ENCODE data around the gene ARAF.
"Not testable (repeated sequence)": the region's sequence is repeated elsewhere in the genome, so short reads cannot be mapped to it uniquely, and the experiment has no call there.

The ARAF gene

DNA sequence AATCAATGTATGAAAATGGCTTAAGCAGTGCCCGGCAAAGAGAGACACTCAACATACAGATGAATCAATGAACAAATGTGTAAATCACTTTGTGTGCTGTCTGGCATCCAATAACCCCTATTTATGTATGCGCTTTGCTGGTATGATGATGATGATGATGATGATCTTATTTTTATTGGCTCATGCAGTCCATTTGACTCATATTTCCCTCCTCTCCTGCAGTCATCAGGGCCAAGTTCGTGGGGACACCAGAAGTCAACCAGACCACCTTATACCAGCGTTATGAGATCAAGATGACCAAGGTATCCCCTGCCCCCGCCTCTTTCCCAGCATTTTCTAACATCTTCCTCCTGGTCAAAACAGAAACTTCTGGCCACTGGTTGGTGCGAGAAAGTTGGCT, 23.7 kb downstream of the ARAF start:
- FAIRE-seq (no peak), DNase-seq (ENCODE audit: insufficient read length, low spot score) (no peak)

DNA sequence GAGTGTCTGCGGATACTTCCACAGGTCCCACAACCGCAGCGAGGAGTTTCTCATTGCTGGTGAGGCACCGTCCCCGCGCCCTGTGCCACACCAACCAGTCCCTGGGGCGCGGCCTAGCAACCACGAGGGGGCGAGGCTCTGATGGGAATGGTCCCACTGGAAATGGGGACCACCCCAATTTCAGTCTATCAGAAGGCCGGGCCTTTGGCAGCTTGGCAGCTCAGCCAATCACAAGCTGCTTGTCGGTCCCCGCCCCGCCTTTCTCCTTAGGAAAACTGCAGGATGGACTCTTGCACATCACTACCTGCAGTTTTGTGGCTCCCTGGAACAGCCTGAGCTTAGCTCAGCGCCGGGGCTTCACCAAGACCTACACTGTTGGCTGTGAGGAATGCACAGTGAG, 24.3 kb downstream of the ARAF start:
- no peak for DNase-seq (ENCODE audit: insufficient read length, low spot score)
- FAIRE-seq = no peak

DNA sequence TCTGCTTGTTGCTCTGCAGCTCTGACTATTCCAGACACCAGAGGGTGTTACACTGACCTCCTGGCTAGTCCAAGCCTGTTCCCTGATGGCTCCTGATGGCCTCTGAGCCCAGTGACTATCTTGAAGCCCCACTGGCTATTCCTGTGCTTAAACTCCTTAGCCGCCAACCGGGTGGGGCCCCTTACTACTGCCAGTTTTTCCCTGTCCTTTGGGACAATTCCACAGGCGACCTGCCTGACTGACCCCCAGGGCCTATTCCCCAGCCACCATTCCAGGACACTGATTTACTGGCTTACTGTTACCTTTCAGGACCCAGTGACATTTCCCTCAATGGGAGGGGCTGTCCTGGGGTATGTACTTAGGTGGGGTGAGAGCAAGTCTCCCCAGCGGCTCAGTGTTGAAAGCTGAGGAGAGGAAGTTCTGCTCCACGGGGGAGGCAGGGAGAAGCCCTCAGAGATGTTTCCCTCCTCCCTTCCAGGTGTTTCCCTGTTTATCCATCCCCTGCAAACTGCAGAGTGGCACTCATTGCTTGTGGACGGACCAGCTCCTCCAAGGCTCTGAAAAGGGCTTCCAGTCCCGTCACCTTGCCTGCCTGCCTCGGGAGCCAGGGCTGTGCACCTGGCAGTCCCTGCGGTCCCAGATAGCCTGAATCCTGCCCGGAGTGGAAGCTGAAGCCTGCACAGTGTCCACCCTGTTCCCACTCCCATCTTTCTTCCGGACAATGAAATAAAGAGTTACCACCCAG, 25.2 kb downstream of the ARAF start:
- DNase-seq (ENCODE audit: insufficient read length, low spot score) = no peak
- no peak for FAIRE-seq

DNA sequence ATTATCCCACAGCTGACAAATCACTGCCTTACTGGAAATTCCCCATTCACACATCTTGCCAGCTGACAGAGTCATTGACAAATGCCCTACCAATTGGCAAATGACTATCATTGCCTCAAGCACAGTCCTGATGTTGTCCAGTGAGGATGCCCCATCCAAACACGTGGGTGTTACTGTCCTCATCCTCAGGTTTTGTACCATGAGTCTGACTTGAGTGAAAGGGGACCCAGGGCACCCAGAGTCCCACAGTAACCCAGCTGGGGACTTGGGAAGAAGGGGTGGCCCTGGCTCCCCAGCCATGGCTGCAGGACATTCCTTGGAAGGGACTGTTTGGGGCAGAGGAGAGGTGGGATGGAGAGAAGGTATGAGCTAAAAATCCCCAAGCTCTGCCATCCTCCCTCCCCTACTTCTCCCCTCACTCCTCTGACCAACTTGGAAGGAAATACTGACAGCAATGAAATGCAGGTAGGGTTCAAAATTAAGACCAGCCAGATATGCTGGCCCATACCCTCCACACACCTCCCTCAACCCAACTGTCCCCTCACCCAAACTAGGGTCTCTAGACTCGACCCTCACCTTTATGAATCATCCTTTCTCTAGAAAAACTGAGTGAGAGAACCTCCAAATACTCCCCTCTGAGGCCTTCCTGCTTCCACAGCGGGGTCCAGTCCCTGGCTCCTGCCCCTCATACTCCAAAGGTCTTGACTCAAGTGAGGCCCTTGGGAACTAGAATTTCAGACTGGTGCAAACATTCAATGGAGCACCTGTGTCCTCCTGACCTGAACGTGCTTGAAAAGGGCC, 26.3 kb downstream of the ARAF start:
- FAIRE-seq (no peak), DNase-seq (ENCODE audit: insufficient read length, low spot score) (no peak)

DNA sequence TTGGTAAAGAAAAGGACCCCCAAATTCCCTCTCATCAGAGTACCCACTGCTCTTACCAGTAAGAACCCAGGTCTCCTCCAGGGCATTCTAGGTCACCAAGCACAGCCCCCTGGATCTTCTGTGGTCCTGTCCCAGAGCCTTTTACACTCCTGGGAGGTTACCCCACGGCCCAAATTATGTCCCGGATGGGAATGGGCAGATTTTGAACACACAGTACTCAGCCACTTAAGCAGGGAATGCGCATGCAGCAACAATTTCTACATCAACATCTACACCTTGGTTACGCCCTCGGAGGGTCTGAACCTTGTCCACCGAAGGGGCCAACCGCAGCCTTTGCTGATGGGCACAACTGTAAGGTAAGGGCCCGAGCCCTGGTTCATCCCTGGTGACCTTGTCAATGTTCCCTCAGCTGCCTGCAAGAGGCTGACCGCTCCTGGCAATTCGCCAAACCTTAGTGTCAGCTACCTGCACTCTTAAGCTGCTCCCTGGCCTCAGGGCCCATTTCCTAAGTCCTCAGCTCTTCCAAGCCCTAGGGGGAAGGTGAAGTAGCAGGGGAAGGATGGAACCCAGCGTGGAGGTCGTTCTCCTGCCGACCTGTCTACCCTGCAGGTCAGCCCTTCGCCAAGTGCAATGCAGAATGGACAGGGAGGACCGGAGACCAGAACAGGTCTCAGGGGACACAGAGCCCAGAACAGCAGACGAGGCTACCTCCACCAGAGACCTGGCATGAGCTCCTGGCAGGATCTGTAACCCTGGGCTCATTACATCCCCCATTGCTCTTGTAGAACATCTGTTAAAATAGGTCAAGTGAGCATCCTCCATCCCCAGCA, 27.1 kb downstream of the ARAF start:
- no peak for DNase-seq (ENCODE audit: insufficient read length, low spot score)
- no peak for FAIRE-seq

DNA sequence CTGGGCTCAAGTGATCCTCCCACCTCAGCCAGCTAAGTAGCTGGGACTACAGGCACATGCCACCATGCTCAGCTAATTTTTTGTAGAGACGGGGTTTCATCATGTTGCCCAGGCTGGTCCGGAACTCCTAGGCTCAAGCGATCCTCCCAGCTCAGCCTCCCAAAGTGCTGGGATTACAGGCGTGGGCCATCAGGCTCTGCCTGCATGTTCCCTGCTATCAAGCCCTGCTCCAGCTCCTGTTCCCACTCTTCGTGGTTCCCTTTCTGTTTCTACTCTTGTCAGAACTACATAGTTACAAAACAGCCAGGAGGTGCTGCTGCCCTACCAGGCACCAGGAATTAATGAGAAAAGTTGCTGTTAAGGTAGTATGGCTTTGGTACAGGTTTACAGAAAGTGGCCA, 30.0 kb downstream of the ARAF start:
- FAIRE-seq (no peak), DNase-seq (ENCODE audit: insufficient read length, low spot score) (no peak)

DNA sequence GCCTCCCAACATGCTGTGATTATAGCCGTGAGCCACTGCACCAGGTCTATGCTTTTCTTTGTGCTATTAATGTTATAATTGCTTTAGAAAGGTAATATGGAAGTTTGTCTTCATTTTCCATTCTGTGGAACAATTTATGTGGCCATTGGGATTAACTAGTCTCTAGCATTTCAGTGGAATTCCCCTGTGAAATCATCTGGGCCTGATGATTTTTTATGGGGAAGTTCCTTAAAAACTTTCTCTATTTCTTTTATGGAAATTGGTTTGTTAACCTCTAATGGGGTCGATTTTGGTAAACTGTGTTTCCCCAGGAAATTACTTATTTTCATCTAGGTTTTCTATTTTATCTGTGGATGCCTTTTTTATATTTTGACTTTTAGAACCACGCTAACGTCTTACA, 32.5 kb downstream of the ARAF start:
- DNase-seq (ENCODE audit: insufficient read length, low spot score) = no peak
- FAIRE-seq = no peak

DNA sequence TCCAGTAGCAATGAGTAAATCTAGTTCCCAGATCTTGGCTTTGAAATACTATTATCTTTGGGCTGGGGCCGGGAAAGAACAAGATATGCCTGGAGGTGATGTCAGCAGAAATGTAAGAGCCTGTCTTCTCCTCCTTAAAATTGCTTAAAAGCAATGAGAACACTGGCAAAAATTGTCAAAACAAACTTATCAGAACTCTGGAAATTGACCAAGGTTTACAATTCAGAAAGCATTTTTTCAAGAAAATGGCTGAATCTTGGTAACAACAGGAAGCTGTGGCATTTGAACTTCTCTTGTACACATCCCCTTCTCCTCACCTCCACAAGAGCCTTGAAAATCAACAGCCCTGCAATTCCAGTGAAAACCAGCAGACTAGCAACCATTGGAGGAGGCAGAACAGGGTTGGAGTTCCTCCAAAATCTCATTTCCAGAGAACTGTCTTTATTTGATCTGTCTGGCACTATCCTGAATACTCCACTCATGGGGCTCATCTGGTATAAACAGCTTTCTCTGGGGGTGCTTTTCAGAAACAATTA, 34.8 kb downstream of the ARAF start:
- DNase-seq (ENCODE audit: insufficient read length, low spot score) = no peak
- no peak for FAIRE-seq

DNA sequence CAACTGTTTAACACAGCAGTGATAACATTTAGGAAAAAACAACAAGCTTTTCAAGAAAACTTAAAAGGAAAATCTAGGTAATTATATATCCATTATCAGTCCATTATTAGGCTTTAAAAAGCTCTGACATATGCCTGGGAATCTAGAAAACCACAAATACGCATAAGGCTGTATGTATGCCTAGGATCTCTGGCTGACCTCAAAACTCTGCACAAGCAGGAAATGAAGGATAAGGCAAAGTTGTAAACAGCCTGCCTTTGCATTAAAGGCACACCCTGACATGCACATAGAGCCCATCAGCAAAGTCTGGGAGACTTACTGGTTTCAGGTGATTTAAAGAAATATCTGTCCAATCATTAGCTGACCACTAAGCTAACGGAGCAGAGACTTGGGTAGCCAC, 35.3 kb downstream of the ARAF start:
- DNase-seq (ENCODE audit: insufficient read length, low spot score) (no peak), FAIRE-seq (no peak)

DNA sequence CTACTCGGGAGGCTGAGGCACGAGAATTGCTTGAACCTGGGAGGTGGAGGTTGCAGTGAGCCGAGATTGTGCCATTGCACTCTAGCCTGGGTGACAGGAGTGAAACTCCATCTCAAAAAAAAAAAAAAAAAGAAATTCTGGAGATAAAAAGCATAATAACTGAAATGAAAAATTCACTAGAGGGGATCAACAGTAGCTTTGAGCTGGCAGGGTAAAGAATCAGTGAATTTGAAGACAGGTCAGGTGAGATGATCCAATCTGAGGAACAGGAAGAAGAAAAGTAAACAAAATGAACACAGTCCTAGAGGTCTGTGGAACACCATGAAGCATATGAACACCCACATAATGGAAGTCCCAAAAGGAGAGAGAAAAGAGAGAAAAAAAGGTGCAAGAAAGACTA, 36.2 kb downstream of the ARAF start:
- FAIRE-seq (no peak), DNase-seq (ENCODE audit: insufficient read length, low spot score) (no peak)

DNA sequence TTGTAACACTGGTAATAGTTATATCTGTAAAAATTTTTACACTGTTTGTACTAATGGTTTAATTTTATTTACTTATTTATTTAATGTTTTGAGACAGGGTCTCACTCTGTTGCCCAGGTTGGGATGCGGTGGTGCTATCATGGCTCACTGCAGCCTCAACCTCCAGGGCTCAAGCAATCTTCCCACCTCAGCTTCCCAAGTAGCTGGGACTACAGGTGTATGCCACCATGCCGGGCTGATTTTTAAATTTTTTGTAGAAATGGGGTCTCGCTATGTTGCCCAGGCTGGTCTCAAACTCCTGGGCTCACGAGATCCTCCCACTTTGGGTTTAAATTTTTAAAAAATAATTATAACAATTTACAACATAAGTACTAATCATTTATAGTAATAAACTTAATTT, 42.1 kb downstream of the ARAF start:
- DNase-seq (ENCODE audit: insufficient read length, low spot score); FAIRE-seq: not testable (repeated sequence)

DNA sequence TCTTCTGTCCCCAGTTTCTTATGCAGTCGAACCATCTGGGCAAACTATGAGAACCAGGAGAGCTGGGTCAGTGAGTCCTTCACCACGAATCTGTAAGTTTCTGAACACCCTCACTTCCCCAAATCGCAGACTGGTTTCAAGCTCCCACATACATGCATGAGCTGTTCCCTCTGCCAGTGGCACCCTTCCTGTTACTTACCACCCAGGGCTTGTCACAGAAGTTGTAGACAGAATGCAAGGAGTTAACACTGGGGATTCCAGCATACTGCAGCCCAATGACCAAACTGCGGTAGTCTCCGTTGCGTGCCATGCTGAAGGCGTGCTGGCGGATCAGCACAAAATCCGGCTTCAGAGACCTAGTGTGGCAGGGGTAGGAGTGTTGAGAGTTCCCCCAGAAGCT, 44.0 kb downstream of the ARAF start:
- DNase-seq (ENCODE audit: insufficient read length, low spot score) = no peak
- FAIRE-seq = no peak

DNA sequence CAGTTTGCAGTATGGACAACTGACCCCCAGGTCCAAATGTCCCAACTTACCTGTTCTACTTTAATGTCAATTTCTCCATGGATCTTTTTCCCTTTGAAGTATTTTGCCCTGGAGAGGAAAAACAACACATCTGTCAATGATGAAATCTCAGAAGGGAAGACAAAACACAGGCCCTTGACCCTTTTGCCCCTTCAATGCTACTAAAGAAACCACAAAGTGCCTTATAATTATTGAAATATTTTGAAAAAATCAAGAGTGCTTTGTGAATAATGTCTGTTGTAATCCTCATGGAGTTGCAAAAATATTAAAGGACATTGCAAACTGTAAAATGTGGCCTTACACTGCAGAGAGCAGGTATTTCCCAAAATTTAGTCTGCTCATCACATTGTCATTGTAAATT, 46.1 kb downstream of the ARAF start:
- FAIRE-seq (no peak), DNase-seq (ENCODE audit: insufficient read length, low spot score) (no peak)

DNA sequence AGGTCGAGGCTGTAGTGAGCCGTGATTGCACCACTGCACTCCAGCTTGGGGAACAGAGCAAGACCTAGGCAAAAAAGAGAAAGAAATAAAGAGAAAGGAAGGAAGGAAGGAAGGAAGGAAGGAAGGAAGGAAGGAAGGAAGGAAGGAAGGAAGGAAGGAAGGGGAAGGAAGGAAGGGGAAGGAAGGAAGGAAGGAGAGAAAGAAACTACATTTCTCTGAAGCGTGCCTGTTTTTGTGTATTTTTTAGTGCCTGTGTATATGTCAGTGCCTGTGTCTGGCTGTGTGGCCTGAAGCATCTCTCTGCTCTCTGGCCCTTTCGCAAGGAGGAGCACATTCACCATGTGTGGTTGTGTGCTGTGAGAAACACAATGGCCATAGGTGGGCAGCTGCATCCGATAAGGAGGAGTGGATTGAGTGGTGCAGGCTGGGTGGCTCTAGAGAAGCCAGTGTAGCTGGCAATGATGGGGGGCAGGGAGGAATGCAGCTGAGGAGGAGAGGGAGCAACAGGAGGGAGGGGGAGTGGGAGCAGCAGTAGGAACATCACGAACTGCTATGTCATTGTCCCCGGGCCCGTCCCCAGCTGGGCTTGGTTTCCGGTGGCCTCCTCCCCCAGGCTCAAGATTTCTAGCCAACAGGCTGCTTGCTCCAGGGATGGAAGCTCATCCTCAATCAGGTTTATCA, 47.3 kb downstream of the ARAF start:
- DNase-seq (ENCODE audit: insufficient read length, low spot score) (no peak), FAIRE-seq (no peak)

DNA sequence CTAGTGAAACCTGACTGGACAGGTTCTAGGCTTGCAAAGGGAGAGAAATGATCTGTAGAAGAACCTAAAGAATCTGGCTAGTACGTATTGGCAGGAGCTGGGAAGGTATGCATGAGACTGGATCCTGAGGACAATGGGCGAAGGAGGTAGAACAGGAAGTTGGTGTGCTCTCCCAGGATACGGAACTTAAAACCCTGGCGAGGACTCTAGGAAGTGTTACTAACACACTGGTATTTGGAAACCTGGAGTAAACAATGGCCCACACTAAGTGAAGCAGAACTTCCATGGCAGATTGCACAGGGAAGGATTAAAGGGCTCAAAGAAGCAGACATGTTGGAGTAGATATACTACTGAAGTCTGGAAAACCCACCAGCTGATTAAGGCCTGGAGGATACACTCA, 49.5 kb downstream of the ARAF start:
- FAIRE-seq = no peak

DNA sequence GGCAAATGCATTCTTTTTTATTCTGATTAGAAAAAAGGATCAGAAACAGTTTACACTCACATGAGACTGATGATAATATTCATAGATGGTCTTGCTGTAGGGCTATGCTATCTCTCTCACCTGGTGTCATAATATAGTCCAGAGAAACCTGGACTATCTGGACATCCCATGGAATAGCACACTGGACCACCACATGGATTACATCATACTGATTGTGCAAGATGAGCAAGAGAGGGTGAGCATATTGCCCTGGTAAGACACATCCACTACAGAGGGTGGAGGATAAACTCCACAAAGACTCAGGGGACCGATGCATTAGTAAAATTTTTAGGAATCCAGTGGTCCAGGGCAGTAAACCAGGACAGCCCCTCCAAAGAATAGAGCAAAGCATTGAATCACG, 50.5 kb downstream of the ARAF start:
- DNase-seq (ENCODE audit: insufficient read length, low spot score) (no peak), FAIRE-seq (no peak)

More for the DNA sequence above, 49.5 kb downstream of the ARAF start:
- no peak for DNase-seq (ENCODE audit: insufficient read length, low spot score)

DNA sequence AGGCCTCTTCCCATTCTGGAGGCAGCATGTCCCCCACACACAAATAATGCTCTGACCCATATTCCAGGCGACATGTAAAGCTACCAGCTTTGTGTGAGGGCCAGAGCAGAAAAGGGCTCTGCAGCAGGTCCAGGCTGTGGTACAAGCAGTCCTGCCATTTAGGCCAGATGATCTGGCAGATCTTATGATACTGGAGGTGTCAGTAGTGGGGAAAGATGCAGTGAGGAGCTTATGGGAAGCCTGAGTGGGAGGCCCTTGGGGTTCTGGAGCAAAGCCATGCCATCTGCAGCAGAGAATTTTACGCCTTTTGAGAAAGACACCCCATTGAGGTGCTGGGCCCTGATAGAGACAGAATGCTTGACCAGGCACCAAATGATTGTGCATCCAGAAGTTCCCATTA, 50.9 kb downstream of the ARAF start:
- DNase-seq (ENCODE audit: insufficient read length, low spot score) (no peak), FAIRE-seq (no peak)

DNA sequence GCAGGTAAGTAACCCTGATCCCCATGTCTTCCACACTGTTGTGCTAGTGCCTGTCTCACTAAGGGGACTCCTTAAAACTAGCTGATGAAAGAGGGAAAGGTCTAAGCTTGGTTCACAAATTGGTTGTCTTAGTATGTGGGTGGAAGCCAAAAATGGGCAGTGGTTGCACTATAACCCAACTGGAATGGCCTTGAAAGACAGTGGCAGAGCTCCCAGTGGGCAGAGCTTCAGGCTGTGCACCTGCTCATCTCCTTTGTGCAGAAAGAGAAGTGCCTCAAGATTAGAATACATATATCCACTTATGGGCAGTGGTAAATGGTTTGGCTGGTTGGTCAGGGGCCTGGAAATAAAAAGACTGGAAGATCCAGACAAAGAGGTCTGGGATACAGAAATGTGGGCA, 51.4 kb downstream of the ARAF start:
- FAIRE-seq = no peak

DNA sequence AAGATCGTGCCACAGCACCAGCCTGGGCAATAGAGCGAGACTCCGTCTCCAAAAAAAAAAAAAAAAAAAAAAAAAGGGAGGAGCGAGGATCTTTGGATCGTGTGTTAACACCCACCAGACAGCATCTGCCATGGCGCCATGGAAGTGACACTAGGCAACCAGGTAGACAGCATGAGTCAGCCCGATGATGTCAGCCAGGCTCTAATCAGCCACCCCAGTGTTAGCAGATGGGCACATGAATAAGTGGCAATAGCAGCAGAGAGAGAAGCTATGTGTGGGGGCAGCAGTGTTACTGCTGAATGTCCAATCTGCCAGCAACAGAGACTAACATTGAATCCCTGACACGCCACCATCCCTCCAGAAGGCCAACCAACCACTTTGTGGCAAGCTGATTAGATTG, 52.1 kb downstream of the ARAF start:
- no peak for FAIRE-seq
- DNase-seq (ENCODE audit: insufficient read length, low spot score) = no peak

More for the DNA sequence above, 51.4 kb downstream of the ARAF start:
- no peak for DNase-seq (ENCODE audit: insufficient read length, low spot score)

DNA sequence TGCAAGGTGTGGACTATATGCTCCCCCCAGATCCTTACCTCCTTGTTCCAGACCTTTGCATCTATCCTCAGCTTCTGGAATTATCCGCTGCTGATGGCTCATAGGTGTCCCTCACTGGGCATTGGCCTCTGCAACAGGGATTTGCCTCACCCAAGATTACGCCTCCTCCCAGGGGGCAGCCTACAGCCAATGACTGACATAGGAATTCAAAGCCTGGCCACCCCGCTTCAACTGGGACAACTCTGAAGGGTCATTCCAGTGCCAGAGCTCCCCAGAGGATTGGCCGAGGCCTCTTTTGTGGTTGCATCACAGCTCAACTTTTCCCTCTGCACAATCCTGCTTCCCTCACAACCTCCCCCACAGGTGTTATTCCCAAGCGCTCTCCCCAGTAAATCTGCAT, 53.6 kb downstream of the ARAF start:
- no peak for FAIRE-seq
- DNase-seq (ENCODE audit: insufficient read length, low spot score) = no peak
